ENCODE measurements around the gene UGT2A1.

Gene UGT2A1

DNA sequence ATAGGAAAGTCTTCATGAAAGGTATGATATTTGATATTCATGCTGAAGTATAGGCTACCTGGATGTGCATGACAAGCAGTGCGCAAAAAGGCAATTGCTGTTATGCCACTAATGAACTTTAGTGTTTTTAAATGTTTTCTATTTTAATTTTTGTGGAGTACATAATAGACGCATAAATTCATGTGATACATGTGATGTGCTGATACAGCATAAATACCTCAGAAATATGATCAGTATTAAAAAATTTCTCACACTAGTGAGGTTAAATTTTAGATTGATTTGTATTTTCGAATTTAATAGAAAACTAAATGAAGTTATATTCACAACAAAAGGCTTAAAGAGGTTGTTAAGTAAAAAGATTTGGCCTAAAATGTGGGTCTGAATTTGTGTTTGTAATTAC, 2.2 kb downstream of the UGT2A1 start:
- WGBS: 73% methylated on average over 2 of the region's 3 CpGs
- Histone ChIP-seq H3K27ac (ENCODE audit: low read depth, low read length) (no peak overlapping the region), H3K36me3 (ENCODE audit: insufficient read depth, low read length) (no peaks in the 10 kb centered on the region), H3K4me3 (ENCODE audit: low read length) (no peak overlapping the region), H3K9ac (ENCODE audit: low read depth, low read length) (no peak overlapping the region), H3K27me3 (ENCODE audit: insufficient read depth, low read length) (no peaks in the 10 kb centered on the region), H3K9me3 (ENCODE audit: insufficient read depth, low read depth, low read length) (no peaks in the 10 kb centered on the region), H3K4me1 (ENCODE audit: insufficient read depth, low read length) (no peaks in the 10 kb centered on the region)

DNA sequence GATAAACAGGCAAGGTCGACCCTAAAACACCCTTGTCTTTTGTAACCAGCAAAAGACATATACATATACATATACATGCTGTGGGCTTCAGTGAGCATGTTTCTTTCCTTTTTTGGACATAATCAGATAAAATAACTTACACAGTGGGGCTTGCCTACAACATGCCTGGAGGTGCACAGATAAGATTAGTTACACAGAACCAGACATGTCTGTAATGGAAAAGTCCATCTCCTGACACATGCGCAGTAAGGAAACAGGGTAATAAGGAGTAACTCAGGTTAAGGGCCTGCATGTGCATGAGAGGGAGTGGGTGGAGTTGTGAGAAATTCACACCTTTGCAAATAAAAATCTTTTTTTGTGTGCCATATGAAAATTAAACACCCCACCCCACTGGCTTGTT, 3.4 kb downstream of the UGT2A1 start:
- Histone ChIP-seq H3K9ac (ENCODE audit: low read depth, low read length) (no peak overlapping the region), H3K9me3 (ENCODE audit: insufficient read depth, low read depth, low read length) (no peaks in the 10 kb centered on the region), H3K4me1 (ENCODE audit: insufficient read depth, low read length) (no peaks in the 10 kb centered on the region), H3K27me3 (ENCODE audit: insufficient read depth, low read length) (no peaks in the 10 kb centered on the region), H3K4me3 (ENCODE audit: low read length) (no peak overlapping the region), H3K36me3 (ENCODE audit: insufficient read depth, low read length) (no peaks in the 10 kb centered on the region), H3K27ac (ENCODE audit: low read depth, low read length) (no peak overlapping the region)
- WGBS: 90% methylated on average over 2 of the region's 2 CpGs

DNA sequence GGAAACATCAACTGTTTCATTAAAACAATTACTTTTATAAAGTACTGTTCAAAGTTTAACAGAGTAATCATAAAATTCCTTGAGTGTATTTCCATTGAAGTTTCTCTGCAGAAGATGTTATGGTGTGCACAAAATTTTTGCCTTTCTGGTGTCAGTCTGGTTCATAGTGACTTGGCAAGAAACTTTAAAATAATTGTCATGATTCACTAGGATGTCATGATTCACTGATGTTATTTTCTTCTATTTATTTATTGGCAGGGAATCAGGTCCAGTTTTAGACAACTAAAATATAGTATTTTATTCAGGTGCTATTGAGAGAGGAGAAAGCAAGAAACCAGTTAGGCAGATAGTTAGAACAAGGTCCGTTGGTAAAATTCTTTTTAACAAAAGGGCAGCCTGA, 3.8 kb downstream of the UGT2A1 start:
- Histone ChIP-seq H3K9ac (ENCODE audit: low read depth, low read length) (no peak overlapping the region), H3K9me3 (ENCODE audit: insufficient read depth, low read depth, low read length) (no peaks in the 10 kb centered on the region), H3K4me3 (ENCODE audit: low read length) (no peak overlapping the region), H3K27ac (ENCODE audit: low read depth, low read length) (no peak overlapping the region), H3K4me1 (ENCODE audit: insufficient read depth, low read length) (no peaks in the 10 kb centered on the region), H3K36me3 (ENCODE audit: insufficient read depth, low read length) (no peaks in the 10 kb centered on the region), H3K27me3 (ENCODE audit: insufficient read depth, low read length) (no peaks in the 10 kb centered on the region)
- WGBS: 91% methylated on average over 1 of the region's 1 CpG

DNA sequence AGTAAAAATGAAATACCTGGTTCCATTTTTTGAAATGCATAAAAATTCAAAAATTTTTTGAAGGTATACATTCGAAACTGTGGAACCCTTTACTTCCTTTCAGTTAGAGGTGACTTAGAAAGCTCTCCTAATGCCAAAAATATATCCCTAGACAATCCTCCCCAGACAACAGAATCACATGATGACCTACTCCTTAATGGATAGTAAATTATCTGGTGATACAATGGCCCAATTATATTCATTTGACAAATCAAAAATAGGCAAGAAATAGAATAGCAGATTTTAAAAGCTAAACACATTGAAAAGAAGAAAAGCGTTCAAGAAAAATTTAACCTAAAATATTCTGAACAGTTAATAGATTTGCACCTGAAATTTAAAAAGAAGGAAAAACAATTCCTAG, 10.1 kb downstream of the UGT2A1 start:
- no peak overlapping the region for H3K4me3 ChIP-seq (ENCODE audit: low read length)
- 100% methylated on average over 1 of the region's 2 CpGs for WGBS
- no peak overlapping the region for H3K9ac ChIP-seq (ENCODE audit: low read depth, low read length)
- no peaks in the 10 kb centered on the region for H3K36me3 ChIP-seq (ENCODE audit: insufficient read depth, low read length)
- no peaks in the 10 kb centered on the region for H3K9me3 ChIP-seq (ENCODE audit: insufficient read depth, low read depth, low read length)
- H3K27me3 ChIP-seq (ENCODE audit: insufficient read depth, low read length): no peaks in the 10 kb centered on the region
- no peaks in the 10 kb centered on the region for H3K4me1 ChIP-seq (ENCODE audit: insufficient read depth, low read length)
- H3K27ac ChIP-seq (ENCODE audit: low read depth, low read length): no peak overlapping the region

DNA sequence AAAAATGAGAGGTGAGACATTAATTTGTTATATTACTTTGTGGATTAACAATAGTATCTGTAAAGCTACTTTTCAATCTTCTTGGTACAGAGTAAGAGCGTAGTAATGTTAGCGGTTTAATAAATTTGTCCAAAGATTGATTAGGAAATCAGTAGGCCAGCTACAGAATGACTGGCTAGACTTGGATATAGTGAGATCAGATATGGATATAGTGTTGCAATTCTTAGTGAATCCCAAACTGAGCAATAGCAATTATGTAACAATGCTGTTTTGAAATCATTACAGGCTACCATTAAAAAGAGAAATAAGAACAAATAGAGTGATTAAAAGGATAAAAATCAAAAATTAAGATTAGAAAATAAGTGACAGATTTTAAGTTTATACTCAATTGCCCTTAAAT, 12.8 kb downstream of the UGT2A1 start:
- Histone ChIP-seq H3K4me1 (ENCODE audit: insufficient read depth, low read length) (no peaks in the 10 kb centered on the region), H3K36me3 (ENCODE audit: insufficient read depth, low read length) (no peaks in the 10 kb centered on the region), H3K9ac (ENCODE audit: low read depth, low read length) (no peak overlapping the region), H3K27ac (ENCODE audit: low read depth, low read length) (no peak overlapping the region), H3K27me3 (ENCODE audit: insufficient read depth, low read length) (no peaks in the 10 kb centered on the region), H3K4me3 (ENCODE audit: low read length) (no peak overlapping the region), H3K9me3 (ENCODE audit: insufficient read depth, low read depth, low read length) (no peaks in the 10 kb centered on the region)
- 97% methylated on average over 2 of the region's 2 CpGs for WGBS

DNA sequence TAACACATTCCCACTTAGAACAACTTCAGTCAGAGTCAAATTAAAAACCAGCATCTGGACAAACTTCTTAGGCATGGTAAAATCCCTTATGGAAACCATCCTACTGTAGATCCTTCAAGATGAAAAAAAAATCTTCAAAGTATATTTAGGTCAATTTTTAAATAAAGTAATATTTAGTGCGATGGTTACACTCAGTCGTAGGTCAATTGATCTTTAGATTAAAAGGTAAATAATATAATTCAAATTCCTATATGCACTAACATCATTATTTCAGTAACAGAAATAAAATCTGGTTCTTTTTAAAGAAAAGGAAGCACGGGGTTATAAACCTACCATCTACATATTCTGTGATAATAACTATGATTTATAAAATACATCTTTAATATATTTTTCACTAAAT, 13.5 kb downstream of the UGT2A1 start, which contains the start of gene UGT2A2:
Gene UGT2A2 (minus strand): TSS at position 101 of the 400 bp plus-strand sequence. CDS start 2 bp downstream, at position 99.
- Histone ChIP-seq H3K9ac (ENCODE audit: low read depth, low read length) (no peak within 1 kb of the TSS), H3K36me3 (ENCODE audit: insufficient read depth, low read length) (no peaks in the 10 kb centered on the region), H3K9me3 (ENCODE audit: insufficient read depth, low read depth, low read length) (no peaks in the 10 kb centered on the region), H3K27ac (ENCODE audit: low read depth, low read length) (no peak within 1 kb of the TSS), H3K4me3 (ENCODE audit: low read length) (no peak within 1 kb of the TSS), H3K27me3 (ENCODE audit: insufficient read depth, low read length) (no peaks in the 10 kb centered on the region), H3K4me1 (ENCODE audit: insufficient read depth, low read length) (no peaks in the 10 kb centered on the region)
- WGBS: no CpG with 5 or more reads among the region's 3 CpGs

DNA sequence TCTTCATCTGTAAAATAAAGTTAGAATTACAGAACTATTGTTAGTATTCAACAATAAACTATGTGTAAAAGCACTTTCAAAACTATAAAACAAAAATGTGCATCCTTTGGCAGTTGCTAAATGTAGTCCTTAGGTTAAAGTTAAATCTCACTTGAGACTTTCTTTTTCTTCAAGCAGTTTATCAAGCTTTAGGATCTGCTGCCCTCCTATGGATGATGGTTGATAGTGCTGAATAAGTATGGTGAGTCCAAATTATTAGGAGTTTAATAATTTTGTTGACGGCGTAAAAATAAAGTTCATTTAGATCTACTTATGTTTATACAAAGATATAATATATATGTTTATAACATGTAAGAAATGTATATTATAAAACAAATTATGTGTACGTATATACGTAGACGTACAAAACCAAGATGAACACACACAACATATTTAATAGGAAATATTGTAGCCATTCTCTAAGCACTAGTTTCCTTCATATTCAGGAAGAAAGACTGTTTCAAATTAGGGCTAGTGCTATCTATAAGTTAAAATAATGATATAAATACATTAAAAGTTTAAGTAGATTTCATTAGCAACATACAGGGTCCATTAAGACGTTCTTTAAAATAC, 35.9 kb downstream of the UGT2A1 start:
- Histone ChIP-seq H3K36me3 (ENCODE audit: insufficient read depth, low read length) (no peaks in the 10 kb centered on the region), H3K27ac (ENCODE audit: low read depth, low read length) (no peak overlapping the region), H3K9ac (ENCODE audit: low read depth, low read length) (no peak overlapping the region), H3K4me3 (ENCODE audit: low read length) (no peak overlapping the region), H3K4me1 (ENCODE audit: insufficient read depth, low read length) (no peaks in the 10 kb centered on the region), H3K9me3 (ENCODE audit: insufficient read depth, low read depth, low read length) (no peaks in the 10 kb centered on the region), H3K27me3 (ENCODE audit: insufficient read depth, low read length) (no peaks in the 10 kb centered on the region)
- WGBS: no CpG with 5 or more reads among the region's 6 CpGs

DNA sequence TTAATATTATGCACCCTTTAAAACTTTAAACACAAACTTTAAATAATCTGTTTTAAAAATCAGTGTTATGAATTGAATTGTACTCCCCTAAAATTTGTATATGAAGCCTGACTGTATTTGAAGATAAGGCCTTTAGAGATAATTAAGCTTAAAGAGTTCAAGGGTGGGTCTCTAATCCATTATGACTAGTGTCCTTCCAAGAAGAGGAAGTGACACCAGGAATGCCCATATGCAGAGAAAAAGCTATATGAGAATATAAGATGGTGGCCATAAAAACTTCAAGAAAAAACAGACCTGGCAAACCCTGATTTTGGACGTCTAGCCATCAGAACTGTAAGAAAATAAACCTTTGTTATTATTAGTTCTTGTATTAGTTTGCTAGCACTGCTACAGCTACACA, 42.6 kb downstream of the UGT2A1 start:
- no peak overlapping the region for H3K4me3 ChIP-seq (ENCODE audit: low read length)
- H3K36me3 ChIP-seq (ENCODE audit: insufficient read depth, low read length): no peaks in the 10 kb centered on the region
- WGBS: no CpG with 5 or more reads among the region's 1 CpG
- no peaks in the 10 kb centered on the region for H3K9me3 ChIP-seq (ENCODE audit: insufficient read depth, low read depth, low read length)
- no peaks in the 10 kb centered on the region for H3K27me3 ChIP-seq (ENCODE audit: insufficient read depth, low read length)
- H3K27ac ChIP-seq (ENCODE audit: low read depth, low read length): no peak overlapping the region
- H3K4me1 ChIP-seq (ENCODE audit: insufficient read depth, low read length): no peaks in the 10 kb centered on the region
- no peak overlapping the region for H3K9ac ChIP-seq (ENCODE audit: low read depth, low read length)

DNA sequence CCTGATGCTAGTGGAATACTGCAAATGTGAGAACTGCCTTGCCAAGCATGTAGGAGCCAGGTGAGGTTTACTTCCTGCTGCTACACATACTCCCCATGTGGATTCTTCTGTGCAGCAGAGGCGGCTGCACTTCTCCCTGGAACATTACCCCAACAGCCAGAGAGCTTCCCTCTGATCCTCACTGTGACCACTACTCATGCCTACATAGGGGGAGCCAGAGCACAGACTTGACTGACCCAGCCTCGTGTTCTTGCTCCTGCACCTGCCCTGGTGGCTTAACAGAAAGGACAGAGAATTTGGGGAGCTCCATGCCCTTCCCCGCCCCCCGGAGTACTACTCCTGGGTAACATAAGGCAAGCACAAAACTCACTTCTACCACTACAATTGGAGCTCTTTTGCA, 52.0 kb downstream of the UGT2A1 start:
- WGBS: 66% methylated on average over 4 of the region's 4 CpGs
- H3K4me3 ChIP-seq (ENCODE audit: low read length): no peak overlapping the region

DNA sequence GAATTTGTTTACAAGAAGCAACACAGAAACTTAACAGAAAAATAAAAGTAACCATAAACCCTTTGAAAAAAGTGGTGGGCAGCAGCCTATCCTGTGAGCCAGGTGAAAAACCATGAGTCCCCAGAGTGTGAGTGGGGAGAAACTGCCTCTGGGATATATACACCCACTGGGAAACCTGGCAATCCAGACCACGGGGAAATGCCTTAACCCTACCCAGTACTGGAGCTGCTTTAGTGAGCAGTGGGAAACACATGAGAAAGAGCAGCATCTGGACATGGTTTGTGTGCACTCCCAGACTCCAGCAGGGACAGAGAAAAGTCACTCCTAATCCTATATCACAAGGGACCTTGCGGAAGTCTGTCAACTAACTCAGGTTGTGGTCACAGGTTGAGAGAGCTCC, 53.0 kb downstream of the UGT2A1 start:
- H3K27ac ChIP-seq (ENCODE audit: low read depth, low read length): no peak overlapping the region
- H3K4me1 ChIP-seq (ENCODE audit: insufficient read depth, low read length): no peaks in the 10 kb centered on the region
- H3K4me3 ChIP-seq (ENCODE audit: low read length): no peak overlapping the region
- 94% methylated on average over 2 of the region's 2 CpGs for WGBS
- H3K36me3 ChIP-seq (ENCODE audit: insufficient read depth, low read length): no peaks in the 10 kb centered on the region
- no peaks in the 10 kb centered on the region for H3K9me3 ChIP-seq (ENCODE audit: insufficient read depth, low read depth, low read length)
- H3K27me3 ChIP-seq (ENCODE audit: insufficient read depth, low read length): no peaks in the 10 kb centered on the region
- no peak overlapping the region for H3K9ac ChIP-seq (ENCODE audit: low read depth, low read length)

More for the DNA sequence above, 52.0 kb downstream of the UGT2A1 start:
- H3K27ac ChIP-seq (ENCODE audit: low read depth, low read length): no peak overlapping the region
- H3K9ac ChIP-seq (ENCODE audit: low read depth, low read length): no peak overlapping the region
- no peaks in the 10 kb centered on the region for H3K27me3 ChIP-seq (ENCODE audit: insufficient read depth, low read length)
- no peaks in the 10 kb centered on the region for H3K9me3 ChIP-seq (ENCODE audit: insufficient read depth, low read depth, low read length)
- H3K36me3 ChIP-seq (ENCODE audit: insufficient read depth, low read length): no peaks in the 10 kb centered on the region
- H3K4me1 ChIP-seq (ENCODE audit: insufficient read depth, low read length): no peaks in the 10 kb centered on the region

DNA sequence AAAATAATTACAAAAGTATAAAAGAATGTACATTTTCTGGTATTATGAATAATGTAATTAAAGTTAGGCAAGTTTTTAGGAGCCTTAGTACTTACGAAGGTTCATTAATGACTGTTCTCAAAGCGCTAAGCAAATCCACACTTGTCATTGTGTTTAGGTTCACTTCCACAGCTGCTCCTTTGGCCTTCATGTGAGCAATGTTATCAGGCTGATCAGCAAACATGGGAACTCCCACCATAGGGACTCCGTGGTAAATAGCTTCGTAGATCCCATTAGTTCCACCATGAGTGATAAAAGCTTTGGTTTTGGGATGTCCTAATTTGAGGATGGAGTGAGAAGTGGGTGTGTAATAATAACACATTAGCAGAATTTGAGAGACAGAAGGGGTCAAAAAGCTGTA, 58.7 kb downstream of the UGT2A1 start:
- Histone ChIP-seq H3K4me3 (ENCODE audit: low read length) (no peak overlapping the region), H3K9me3 (ENCODE audit: insufficient read depth, low read depth, low read length) (no peaks in the 10 kb centered on the region), H3K27me3 (ENCODE audit: insufficient read depth, low read length) (no peaks in the 10 kb centered on the region), H3K9ac (ENCODE audit: low read depth, low read length) (no peak overlapping the region), H3K36me3 (ENCODE audit: insufficient read depth, low read length) (no peaks in the 10 kb centered on the region), H3K27ac (ENCODE audit: low read depth, low read length) (no peak overlapping the region), H3K4me1 (ENCODE audit: insufficient read depth, low read length) (no peaks in the 10 kb centered on the region)
- 85% methylated on average over 4 of the region's 4 CpGs for WGBS

DNA sequence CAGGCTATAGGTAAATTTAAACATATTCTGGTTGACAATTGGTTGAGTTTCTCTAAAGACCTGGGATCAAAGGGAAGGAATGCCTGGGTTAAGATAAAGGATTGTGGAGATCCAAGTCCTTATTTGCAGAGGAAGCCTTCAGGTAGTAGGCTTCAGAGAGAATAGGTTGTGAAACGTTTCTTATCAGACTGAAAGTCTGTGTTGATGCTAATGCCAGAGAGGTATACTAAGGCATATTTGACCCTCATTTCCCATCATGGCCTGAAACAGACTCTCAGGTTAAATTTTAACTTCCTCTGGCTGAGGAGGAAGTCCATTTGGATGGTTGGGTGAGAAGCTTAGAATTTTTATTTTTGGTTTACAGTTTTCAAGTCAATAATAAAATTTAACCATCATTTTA, 61.7 kb downstream of the UGT2A1 start:
- 85% methylated on average over 1 of the region's 1 CpG for WGBS
- no peaks in the 10 kb centered on the region for H3K36me3 ChIP-seq (ENCODE audit: insufficient read depth, low read length)
- H3K4me3 ChIP-seq (ENCODE audit: low read length): no peak overlapping the region
- H3K9ac ChIP-seq (ENCODE audit: low read depth, low read length): no peak overlapping the region
- no peaks in the 10 kb centered on the region for H3K4me1 ChIP-seq (ENCODE audit: insufficient read depth, low read length)
- no peaks in the 10 kb centered on the region for H3K27me3 ChIP-seq (ENCODE audit: insufficient read depth, low read length)
- no peak overlapping the region for H3K27ac ChIP-seq (ENCODE audit: low read depth, low read length)
- no peaks in the 10 kb centered on the region for H3K9me3 ChIP-seq (ENCODE audit: insufficient read depth, low read depth, low read length)
